Measurements from ENCODE around the gene KDSR.

The KDSR gene

GRCh38 chr18:63283305-63284094 is 83.5 kb downstream of the KDSR start:
- Histone ChIP-seq H3K9ac (ENCODE audit: low read depth, low read length) (no peak overlapping the region), H3K36me3 (ENCODE audit: insufficient read depth, low read length) (no peaks in the 10 kb centered on the region), H3K9me3 (ENCODE audit: control insufficient read depth, insufficient read depth, low read length) (no peaks in the 10 kb centered on the region), H3K4me1 (ENCODE audit: insufficient read depth, low read length) (no peaks in the 10 kb centered on the region)

DNA sequence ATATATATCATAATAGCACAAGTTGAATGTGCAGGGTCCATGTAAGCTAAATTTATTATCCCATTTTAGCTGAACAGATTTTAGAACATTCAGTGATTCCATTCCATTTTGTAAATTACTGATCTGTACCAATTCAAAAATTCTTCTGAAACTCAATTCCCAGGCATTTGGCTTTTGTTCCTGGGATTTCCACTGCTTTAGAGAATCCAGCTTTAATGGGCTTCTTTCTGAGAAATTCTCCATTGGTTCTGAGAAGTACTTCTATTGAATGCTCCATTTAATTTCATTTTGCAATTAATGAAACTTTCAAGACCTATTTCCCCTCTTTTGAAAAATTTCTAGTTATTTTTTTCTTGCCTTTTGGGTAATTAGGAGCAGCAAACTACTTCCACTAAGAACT is 84.2 kb downstream of the KDSR start:
- Histone ChIP-seq H3K9me3 (ENCODE audit: control insufficient read depth, insufficient read depth, low read length) (no peaks in the 10 kb centered on the region), H3K4me1 (ENCODE audit: insufficient read depth, low read length) (no peaks in the 10 kb centered on the region), H3K9ac (ENCODE audit: low read depth, low read length) (no peak overlapping the region), H3K36me3 (ENCODE audit: insufficient read depth, low read length) (no peaks in the 10 kb centered on the region)

Measured in ES-I3 (cell line).